ENCODE data around the gene ARHGAP40.

DNA sequence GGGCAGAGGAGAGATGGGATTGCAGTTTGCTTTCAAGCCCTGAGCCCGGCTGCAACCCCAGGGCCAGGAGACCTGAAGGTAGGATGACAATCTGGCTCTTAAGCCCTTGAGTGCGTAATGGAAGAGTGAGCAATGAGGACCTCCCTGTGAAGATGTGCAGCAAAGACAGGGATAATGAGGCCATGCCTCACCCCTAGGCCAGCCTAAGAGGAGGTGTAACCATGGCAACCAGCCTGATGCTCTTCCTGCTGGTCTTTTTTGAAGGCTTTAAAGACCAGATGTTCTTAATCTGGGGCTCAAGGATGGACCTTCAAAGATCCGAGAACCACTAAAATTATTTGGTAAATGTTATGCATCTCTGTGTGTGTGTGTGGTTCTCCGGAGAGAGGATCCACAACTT lies 8.2 kb downstream of the ARHGAP40 start:
- TF ChIP-seq MAX (IDR thresholded peaks at IDR 0.05; ENCODE audit: insufficient read depth, insufficient read length): no peak
- TF ChIP-seq, protein P1, sequence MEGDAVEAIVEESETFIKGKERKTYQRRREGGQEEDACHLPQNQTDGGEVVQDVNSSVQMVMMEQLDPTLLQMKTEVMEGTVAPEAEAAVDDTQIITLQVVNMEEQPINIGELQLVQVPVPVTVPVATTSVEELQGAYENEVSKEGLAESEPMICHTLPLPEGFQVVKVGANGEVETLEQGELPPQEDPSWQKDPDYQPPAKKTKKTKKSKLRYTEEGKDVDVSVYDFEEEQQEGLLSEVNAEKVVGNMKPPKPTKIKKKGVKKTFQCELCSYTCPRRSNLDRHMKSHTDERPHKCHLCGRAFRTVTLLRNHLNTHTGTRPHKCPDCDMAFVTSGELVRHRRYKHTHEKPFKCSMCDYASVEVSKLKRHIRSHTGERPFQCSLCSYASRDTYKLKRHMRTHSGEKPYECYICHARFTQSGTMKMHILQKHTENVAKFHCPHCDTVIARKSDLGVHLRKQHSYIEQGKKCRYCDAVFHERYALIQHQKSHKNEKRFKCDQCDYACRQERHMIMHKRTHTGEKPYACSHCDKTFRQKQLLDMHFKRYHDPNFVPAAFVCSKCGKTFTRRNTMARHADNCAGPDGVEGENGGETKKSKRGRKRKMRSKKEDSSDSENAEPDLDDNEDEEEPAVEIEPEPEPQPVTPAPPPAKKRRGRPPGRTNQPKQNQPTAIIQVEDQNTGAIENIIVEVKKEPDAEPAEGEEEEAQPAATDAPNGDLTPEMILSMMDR (IDR thresholded peaks at IDR 0.05; ENCODE audit: extremely low read depth in 1 of 2, insufficient read depth in 1 of 2, low read depth in 1 of 2, low read length in 2 of 2): no peak
- TF ChIP-seq EZH2 (IDR thresholded peaks at IDR 0.05; ENCODE audit: borderline replicate concordance, low read depth, low read length, severe bottlenecking): no peak
- TF ChIP-seq POLR2A (IDR thresholded peaks at IDR 0.05; ENCODE audit: low read depth, low read length): no peak
- no peak for TF ChIP-seq POLR2AphosphoS5 (IDR thresholded peaks at IDR 0.05; ENCODE audit: insufficient read depth, low read depth, low read length)
- TF ChIP-seq JUN (IDR thresholded peaks at IDR 0.05; ENCODE audit: borderline replicate concordance, insufficient read depth, insufficient read length, low read depth): no peak
- TF ChIP-seq GATA2 (IDR thresholded peaks at IDR 0.05; ENCODE audit: insufficient read depth, insufficient read length, low read depth, low read length): no peak
- TF ChIP-seq MYC (IDR thresholded peaks at IDR 0.05; ENCODE audit: low read depth, low read length): no peak

Data from endothelial cell of umbilical vein (primary cell).